IMR-90 (cell line): ENCODE measurements around the gene CLEC16A. TPM values are rescaled to one million over a fixed set of nuclear protein-coding genes. Genes with fewer than 3 reads are reported as not detected.

Source experiments
- ATAC-seq: fragments of 200-7000 bp; cut with Tn5 transposase; 2 replicates; pipeline ENCODE4 v1.9.1; 2020; ENCODE audit warnings: low read depth, mild to moderate bottlenecking, moderate library complexity
- BruUV-seq: library from RNA; stranded (reverse); fragments of 400-500 nt; replicated peaks from 2 replicates; lab custom pipeline; 2021; lab: Mats Ljungman, UMichigan
- CTCF ChIA-PET: fragments of 300-600 bp; formaldehyde crosslinking; extraction: SDS; loops from one replicate; lab custom pipeline; 2021; ENCODE audit warnings: antibody characterized with exemption; lab: Yijun Ruan, JAX
- POLR2A ChIA-PET: fragments of 300-600 bp; sonication (Branson Sonifier 250); formaldehyde crosslinking; loops from one replicate; lab custom pipeline; 2022; ENCODE audit warnings: antibody characterized with exemption; ENCODE audit not compliant: unreplicated experiment; lab: Charles Lee
- DNase-seq: peaks from one replicate; pipeline ENCODE4 v3.0.0; 2013
- H2AFZ ChIP-seq: replicated peaks from 2 replicates; pipeline ENCODE3; 2013; ENCODE audit warnings: low read length, mild to moderate bottlenecking; ENCODE audit not compliant: poor library complexity
- H2AK5ac ChIP-seq: 2 replicates; pipeline ENCODE4 v1.6.1; 2013; ENCODE audit warnings: low read depth, low read length, inconsistent platforms
- H2AK9ac ChIP-seq: replicated peaks from 2 replicates; pipeline ENCODE3; 2013; ENCODE audit warnings: mild to moderate bottlenecking, low read depth, low read length, moderate library complexity; ENCODE audit not compliant: poor library complexity
- H2BK120ac ChIP-seq: 2 replicates; pipeline ENCODE4 v1.6.1; 2013; ENCODE audit warnings: low read depth, low read length, inconsistent platforms
- H2BK15ac ChIP-seq: 3 replicates; pipeline ENCODE4 v1.6.1; 2013; ENCODE audit warnings: low read depth, low read length, inconsistent platforms
- H2BK20ac ChIP-seq: 2 replicates; pipeline ENCODE4 v1.6.1; 2013; ENCODE audit warnings: low read depth, mild to moderate bottlenecking, inconsistent platforms, low read length, moderate library complexity
- H2BK5ac ChIP-seq: 2 replicates; pipeline ENCODE4 v1.6.1; 2013; ENCODE audit warnings: mild to moderate bottlenecking, low read depth, low read length, inconsistent platforms; ENCODE audit not compliant: poor library complexity, severe bottlenecking
- H3K14ac ChIP-seq: replicated peaks from 2 replicates; pipeline ENCODE4 v1.6.1; 2013; ENCODE audit warnings: low read depth, low read length, inconsistent platforms
- H3K18ac ChIP-seq: 2 replicates; pipeline ENCODE4 v1.6.1; 2013; ENCODE audit warnings: low read depth, low read length, control low read depth
- H3K23ac ChIP-seq: 2 replicates; pipeline ENCODE4 v1.6.1; 2013; ENCODE audit warnings: low read depth, low read length, inconsistent platforms
- H3K27ac ChIP-seq: 2 replicates; pipeline ENCODE4 v1.5.1; 2013; ENCODE audit warnings: mild to moderate bottlenecking, control low read depth, low read length; ENCODE audit not compliant: insufficient read depth
- H3K27me3 ChIP-seq: 2 replicates; pipeline ENCODE4 v1.6.1; 2013; ENCODE audit warnings: low read length; ENCODE audit not compliant: control insufficient read depth, insufficient read depth
- H3K36me3 ChIP-seq: 2 replicates; pipeline ENCODE4 v1.6.1; 2013; ENCODE audit warnings: low read length, mixed read lengths; ENCODE audit not compliant: control insufficient read depth, insufficient read depth
- H3K4ac ChIP-seq: 2 replicates; pipeline ENCODE4 v1.6.1; 2013; ENCODE audit warnings: low read depth, low read length, inconsistent platforms
- H3K4me1 ChIP-seq: 2 replicates; pipeline ENCODE4 v1.6.1; 2013; ENCODE audit warnings: low read length, mixed read lengths; ENCODE audit not compliant: control insufficient read depth, insufficient read depth
- H3K4me2 ChIP-seq: 2 replicates; pipeline ENCODE4 v1.6.1; 2013; ENCODE audit warnings: low read depth, mild to moderate bottlenecking, control low read depth, low read length, moderate library complexity
- H3K4me3 ChIP-seq: 2 replicates; pipeline ENCODE4 v1.5.1; 2013; ENCODE audit warnings: low read depth, mild to moderate bottlenecking, control low read depth, low read length, moderate library complexity; ENCODE audit not compliant: insufficient read depth
- H3K56ac ChIP-seq: 2 replicates; pipeline ENCODE4 v1.6.1; 2013; ENCODE audit warnings: low read length, inconsistent platforms; ENCODE audit not compliant: insufficient read depth; ENCODE audit errors: extremely low read depth
- H3K79me1 ChIP-seq, 2 experiments: 2 replicates each; pipeline ENCODE4 v1.6.1; 2013; ENCODE audit warnings: low read length in 2 of 2, inconsistent platforms in 1 of 2, low read depth in 1 of 2
- H3K9ac ChIP-seq: 2 replicates; pipeline ENCODE4 v1.6.1; 2013; ENCODE audit warnings: low read depth, low read length, control low read depth
- H3K9me1 ChIP-seq: 2 replicates; pipeline ENCODE4 v1.6.1; 2013; ENCODE audit warnings: low read length, inconsistent platforms; ENCODE audit not compliant: insufficient read depth
- H3K9me3 ChIP-seq: 2 replicates; pipeline ENCODE4 v1.6.1; 2013; ENCODE audit warnings: low read length; ENCODE audit not compliant: control insufficient read depth, insufficient read depth
- H4K20me1 ChIP-seq: 2 replicates; pipeline ENCODE4 v1.6.1; 2013; ENCODE audit warnings: low read length, inconsistent platforms; ENCODE audit not compliant: insufficient read depth
- H4K5ac ChIP-seq: 2 replicates; pipeline ENCODE4 v1.6.1; 2013; ENCODE audit warnings: mild to moderate bottlenecking, low read depth, low read length, control low read depth
- H4K8ac ChIP-seq, 2 experiments: 2 replicates each; pipeline ENCODE4 v1.6.1; 2013; ENCODE audit warnings: low read depth in 2 of 2, low read length in 2 of 2, control low read depth in 1 of 2, inconsistent platforms in 1 of 2
- H4K91ac ChIP-seq: 2 replicates; pipeline ENCODE4 v1.6.1; 2013; ENCODE audit warnings: low read depth, low read length, inconsistent platforms; ENCODE audit not compliant: insufficient read depth
- BHLHE40 ChIP-seq: fragments of 150-350 bp; IDR thresholded peaks from 2 replicates; pipeline ENCODE4 v1.6.1; 2016; ENCODE audit warnings: mild to moderate bottlenecking, low read depth, low read length
- CEBPB ChIP-seq: IDR thresholded peaks from 2 replicates; pipeline ENCODE4 v1.6.1; 2012; ENCODE audit warnings: low read depth, low read length, improper control_type of control experiment
- CHD1 ChIP-seq: IDR thresholded peaks from 2 replicates; pipeline ENCODE4 v1.6.1; 2012; ENCODE audit warnings: low read depth, low read length, improper control_type of control experiment
- FOS ChIP-seq: fragments of 150-350 bp; IDR thresholded peaks from 2 replicates; pipeline ENCODE4 v1.6.1; 2016; ENCODE audit warnings: low read depth, low read length
- MAZ ChIP-seq: IDR thresholded peaks from 2 replicates; pipeline ENCODE4 v1.6.1; 2012; ENCODE audit warnings: low read depth, mild to moderate bottlenecking, low read length, improper control_type of control experiment, moderate library complexity, borderline replicate concordance
- MXI1 ChIP-seq: IDR thresholded peaks from 2 replicates; pipeline ENCODE4 v1.6.1; 2012; ENCODE audit warnings: low read depth, mild to moderate bottlenecking, low read length, moderate library complexity, borderline replicate concordance
- NFE2L2 ChIP-seq: fragments of 150-350 bp; IDR thresholded peaks from 2 replicates; pipeline ENCODE4 v1.6.1; 2016; ENCODE audit warnings: low read depth, mild to moderate bottlenecking, low read length
- POLR2A ChIP-seq: IDR thresholded peaks from 2 replicates; pipeline ENCODE4 v1.6.1; 2012; ENCODE audit warnings: mild to moderate bottlenecking, low read depth, low read length
- RAD21 ChIP-seq: IDR thresholded peaks from 2 replicates; pipeline ENCODE4 v1.6.1; 2012; ENCODE audit warnings: low read length, improper control_type of control experiment
- RCOR1 ChIP-seq: IDR thresholded peaks from 2 replicates; pipeline ENCODE4 v1.6.1; 2012; ENCODE audit warnings: mild to moderate bottlenecking, low read length, improper control_type of control experiment; ENCODE audit not compliant: insufficient replicate concordance
- RFX5 ChIP-seq: IDR thresholded peaks from 2 replicates; pipeline ENCODE4 v1.8.0; 2012; ENCODE audit warnings: low read depth, mild to moderate bottlenecking, low read length, moderate library complexity
- SMC3 ChIP-seq: fragments of 150-350 bp; IDR thresholded peaks from 2 replicates; pipeline ENCODE4 v1.6.1; 2016; ENCODE audit warnings: low read depth, mild to moderate bottlenecking, antibody characterized with exemption, low read length, moderate library complexity
- WGBS, 2 experiments: methylation state at CpG; one replicate each; pipeline versions ENCODE4 v1.1.5 to v1.1.7; 2013; ENCODE audit warnings: missing lambda C conversion rate in 2 of 2; ENCODE audit not compliant: insufficient read length in 1 of 2; ENCODE audit errors: extremely low coverage in 2 of 2; 5-methylcytosine and 5-hydroxymethylcytosine counted together
- dilution Hi-C: fragments of 300-500 bp; cut with HindIII; formaldehyde crosslinking; loops from one replicate; pipeline ENCODE4 v1.14.3; 2018; ENCODE audit warnings: low sequenced_read_pairs; ENCODE audit not compliant: unreplicated experiment
- in situ Hi-C: fragments of 300-500 bp; cut with MboI; formaldehyde crosslinking; loops from 3 replicates; pipeline ENCODE4 v1.14.3; 2019; ENCODE audit warnings: low sequenced_read_pairs, inconsistent platforms, mixed read lengths
- intact Hi-C: fragments of 100-400 bp; cut with micrococcal nuclease; formaldehyde crosslinking; loops from 2 replicates; pipeline ENCODE4 v1.10.0; 2022
- polyA plus RNA-seq, 3 experiments: library from polyadenylated mRNA; depleted of rRNA; stranded (reverse); fragments of >200 nt; gene quantifications; 2 replicates each; pipeline ENCODE4 v1.2.3, GENCODE V29; 2012; ENCODE audit warnings: low replicate concordance in 1 of 3
- total RNA-seq: library from RNA; depleted of rRNA; stranded (reverse); fragments of >200 nt; gene quantifications from 2 replicates; pipeline ENCODE4 v1.2.3, GENCODE V29; 2012
- TF ChIP-seq, protein P1 (sequence below): fragments of 150-350 bp; IDR thresholded peaks from 2 replicates; pipeline ENCODE4 v1.6.1; 2016; ENCODE audit warnings: low read depth, mild to moderate bottlenecking, low read length, moderate library complexity, borderline replicate concordance
- TF ChIP-seq, protein P2 (sequence below): conservative IDR thresholded peaks from 2 replicates; pipeline ENCODE4 v1.5.1; 2012; ENCODE audit warnings: mild to moderate bottlenecking, low read depth, low read length, improper control_type of control experiment
- TF ChIP-seq, protein P3 (sequence below): fragments of 150-350 bp; IDR thresholded peaks from 2 replicates; pipeline ENCODE4 v1.6.1; 2017; ENCODE audit warnings: mild to moderate bottlenecking, antibody characterized with exemption, low read length, low read depth

CLEC16A gene
- total and polyA plus RNA-seq, 2 of the 4 experiments (the other 2 are of a cell fraction) = 15.9 to 16.5 TPM

DNA sequence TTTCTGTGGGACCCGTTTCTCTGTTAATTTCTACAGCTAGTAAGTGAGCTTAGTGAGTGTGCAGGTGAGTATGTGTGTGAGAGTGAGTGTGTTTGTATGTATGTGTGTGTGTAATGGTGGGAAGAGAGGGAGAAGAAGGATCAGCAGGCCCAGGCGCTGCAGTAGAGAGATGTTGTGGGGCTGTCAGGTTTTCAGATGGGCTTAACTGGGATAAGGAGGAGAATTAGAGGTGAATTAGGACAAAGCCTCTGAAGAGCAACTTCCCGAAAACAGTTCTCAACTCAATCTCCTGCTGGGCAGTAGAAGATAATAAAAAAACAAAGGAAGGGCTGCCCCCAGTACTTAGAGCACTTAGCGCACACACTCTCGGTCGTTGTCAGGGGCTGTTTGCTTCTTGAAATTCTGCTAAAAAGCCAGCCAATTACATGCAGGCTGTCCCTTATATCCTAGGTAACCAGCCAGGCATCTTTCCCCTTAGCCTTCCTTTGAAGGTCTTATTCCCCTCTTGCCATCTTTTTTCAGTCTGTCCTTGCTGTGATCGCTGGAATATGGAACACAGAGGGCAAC is 63.4 kb downstream of the CLEC16A start:
- peaks cover 11% of the 10 kb centered on the region for H3K36me3 ChIP-seq
- DNase-seq (no peak), ATAC-seq (no peak)
- peaks cover 20 to 57% of the 10 kb centered on the region in 2 experiments; a peak in 3 of 4 replicates for H3K79me1 ChIP-seq
- intact Hi-C loops (no loop called here), in situ Hi-C loops (no loop called here), dilution Hi-C loops (no loop called here)
- H2AK9ac ChIP-seq = peak overlapping the region; percentile 23
- H4K5ac ChIP-seq = peak overlapping the region; percentile 68
- peaks cover 32% of the 10 kb centered on the region for H3K9me1 ChIP-seq
- H3K23ac ChIP-seq = peak overlapping the region; percentile 33; the same call in 1 of the 2 replicates
- CTCF ChIA-PET = interaction anchor here (0.7 kb wide), 1 partner anchor 17 kb away, joined by 4 read pairs; no protein-coding TSS in a partner anchor
- H3K18ac ChIP-seq = peak overlapping the region; percentile 90
- BruUV-seq = no TSS peak
- peak overlapping the region; percentile 28; the same call in 1 of the 2 replicates for H3K14ac ChIP-seq
- peak overlapping the region; percentile 46; the same call in 1 of the 2 replicates for H2BK20ac ChIP-seq
- peak overlapping the region in 1 of 2 experiments; percentile 93; a peak in 1 of 4 replicates for H4K8ac ChIP-seq
- peak overlapping the region; percentile 74 for H2AK5ac ChIP-seq
- no peak overlapping the region for H3K4me3 ChIP-seq
- H3K9me3 ChIP-seq = no peaks in the 10 kb centered on the region
- H3K56ac ChIP-seq = no peak overlapping the region
- H3K27ac ChIP-seq = no peak overlapping the region
- H3K4ac ChIP-seq = peak overlapping the region; percentile 55
- H3K9ac ChIP-seq = no peak overlapping the region
- H2BK120ac ChIP-seq = peak overlapping the region; percentile 76; the same call in 1 of the 2 replicates
- peak overlapping the region; percentile 59 for H4K91ac ChIP-seq
- no peaks in the 10 kb centered on the region for H4K20me1 ChIP-seq
- no CpG with 5 or more reads among the region's 7 CpGs for WGBS, 2 experiments
- POLR2A ChIA-PET = no interaction called here
- H2AFZ ChIP-seq = no peak overlapping the region
- H2BK15ac ChIP-seq = peak overlapping the region; percentile 48; the same call in 1 of the 3 replicates
- H3K4me1 ChIP-seq = peaks cover 19% of the 10 kb centered on the region
- peak overlapping the region; percentile 25 for H2BK5ac ChIP-seq
- no peaks in the 10 kb centered on the region for H3K27me3 ChIP-seq
- no peak overlapping the region for H3K4me2 ChIP-seq
- TF ChIP-seq FOS (no peak), MXI1 (no peak), RAD21 (no peak), RFX5 (no peak), CHD1 (no peak), NFE2L2 (no peak), CEBPB (no peak), SMC3 (no peak), POLR2A (no peak), RCOR1 (no peak), MAZ (no peak), BHLHE40 (no peak)
- TF ChIP-seq, protein P1, sequence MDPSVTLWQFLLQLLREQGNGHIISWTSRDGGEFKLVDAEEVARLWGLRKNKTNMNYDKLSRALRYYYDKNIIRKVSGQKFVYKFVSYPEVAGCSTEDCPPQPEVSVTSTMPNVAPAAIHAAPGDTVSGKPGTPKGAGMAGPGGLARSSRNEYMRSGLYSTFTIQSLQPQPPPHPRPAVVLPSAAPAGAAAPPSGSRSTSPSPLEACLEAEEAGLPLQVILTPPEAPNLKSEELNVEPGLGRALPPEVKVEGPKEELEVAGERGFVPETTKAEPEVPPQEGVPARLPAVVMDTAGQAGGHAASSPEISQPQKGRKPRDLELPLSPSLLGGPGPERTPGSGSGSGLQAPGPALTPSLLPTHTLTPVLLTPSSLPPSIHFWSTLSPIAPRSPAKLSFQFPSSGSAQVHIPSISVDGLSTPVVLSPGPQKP = no peak
- TF ChIP-seq, protein P2, sequence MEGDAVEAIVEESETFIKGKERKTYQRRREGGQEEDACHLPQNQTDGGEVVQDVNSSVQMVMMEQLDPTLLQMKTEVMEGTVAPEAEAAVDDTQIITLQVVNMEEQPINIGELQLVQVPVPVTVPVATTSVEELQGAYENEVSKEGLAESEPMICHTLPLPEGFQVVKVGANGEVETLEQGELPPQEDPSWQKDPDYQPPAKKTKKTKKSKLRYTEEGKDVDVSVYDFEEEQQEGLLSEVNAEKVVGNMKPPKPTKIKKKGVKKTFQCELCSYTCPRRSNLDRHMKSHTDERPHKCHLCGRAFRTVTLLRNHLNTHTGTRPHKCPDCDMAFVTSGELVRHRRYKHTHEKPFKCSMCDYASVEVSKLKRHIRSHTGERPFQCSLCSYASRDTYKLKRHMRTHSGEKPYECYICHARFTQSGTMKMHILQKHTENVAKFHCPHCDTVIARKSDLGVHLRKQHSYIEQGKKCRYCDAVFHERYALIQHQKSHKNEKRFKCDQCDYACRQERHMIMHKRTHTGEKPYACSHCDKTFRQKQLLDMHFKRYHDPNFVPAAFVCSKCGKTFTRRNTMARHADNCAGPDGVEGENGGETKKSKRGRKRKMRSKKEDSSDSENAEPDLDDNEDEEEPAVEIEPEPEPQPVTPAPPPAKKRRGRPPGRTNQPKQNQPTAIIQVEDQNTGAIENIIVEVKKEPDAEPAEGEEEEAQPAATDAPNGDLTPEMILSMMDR = no peak
- TF ChIP-seq, protein P3, sequence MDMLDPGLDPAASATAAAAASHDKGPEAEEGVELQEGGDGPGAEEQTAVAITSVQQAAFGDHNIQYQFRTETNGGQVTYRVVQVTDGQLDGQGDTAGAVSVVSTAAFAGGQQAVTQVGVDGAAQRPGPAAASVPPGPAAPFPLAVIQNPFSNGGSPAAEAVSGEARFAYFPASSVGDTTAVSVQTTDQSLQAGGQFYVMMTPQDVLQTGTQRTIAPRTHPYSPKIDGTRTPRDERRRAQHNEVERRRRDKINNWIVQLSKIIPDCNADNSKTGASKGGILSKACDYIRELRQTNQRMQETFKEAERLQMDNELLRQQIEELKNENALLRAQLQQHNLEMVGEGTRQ = no peak
